ENCODE measurements around the gene ACOX3. TPM values are rescaled to one million over a fixed set of nuclear protein-coding genes. Genes with fewer than 3 reads are reported as not detected.

The ACOX3 gene
- total RNA-seq, 1 experiment from 2014 or later, result 20.0 TPM

DNA sequence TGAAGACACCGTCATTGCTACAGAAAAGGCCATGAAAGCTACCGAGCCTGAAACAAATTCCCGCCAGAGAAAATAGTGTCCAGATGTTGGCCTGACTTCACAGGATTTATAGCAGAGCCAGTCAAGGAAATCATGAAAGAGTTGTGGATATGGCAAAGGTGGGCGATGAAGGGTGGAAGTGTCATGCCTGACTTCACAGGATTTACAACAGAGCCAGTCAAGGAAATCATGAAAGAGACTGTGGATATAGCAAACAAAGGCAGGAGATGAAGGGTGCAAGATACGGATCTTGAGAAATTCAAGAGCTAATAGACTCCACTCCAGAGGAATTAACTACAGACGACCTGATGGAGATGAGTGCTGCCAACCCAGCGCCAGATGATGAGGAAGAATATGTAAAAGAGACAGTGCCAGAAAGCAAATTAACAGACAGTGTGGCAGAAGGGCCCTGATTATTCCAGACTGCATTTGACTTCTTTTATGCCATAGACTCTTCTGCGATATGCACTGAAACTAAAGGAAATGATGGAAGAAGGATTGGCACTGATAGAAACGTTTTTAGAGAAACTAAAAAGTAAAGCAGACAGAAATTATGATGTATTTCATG, 17.2 kb upstream of the ACOX3 start:
- Histone ChIP-seq H3K27ac (no peak overlapping the region), H3K4me1 (no peaks in the 10 kb centered on the region), H3K36me3 (peaks cover 37% of the 10 kb centered on the region), H3K9me3 (replicated peaks) (no peaks in the 10 kb centered on the region), H3K4me3 (no peak overlapping the region), H3K27me3 (no peaks in the 10 kb centered on the region)
- no peak for DNase-seq

DNA sequence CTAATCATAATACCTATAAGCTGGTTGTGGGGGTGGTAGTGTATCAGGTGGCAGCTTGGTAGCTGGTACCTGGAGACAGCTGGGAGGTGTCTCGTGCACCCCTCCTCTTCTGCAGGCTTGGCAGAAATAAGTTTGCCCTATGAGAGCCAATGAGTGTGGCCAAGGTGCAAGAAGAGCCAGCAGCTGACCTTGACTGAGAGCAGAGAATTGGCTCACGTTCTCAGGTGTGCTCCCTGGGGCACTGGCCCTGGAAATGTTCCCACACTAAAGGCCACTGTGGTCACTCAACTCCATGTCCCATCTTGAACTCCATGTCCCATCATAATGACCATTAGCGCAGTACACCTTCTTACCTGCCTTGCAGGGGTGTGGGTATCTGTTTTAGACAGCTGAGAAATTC, 13.4 kb upstream of the ACOX3 start:
- Histone ChIP-seq H3K9me3 (replicated peaks) (no peaks in the 10 kb centered on the region), H3K4me1 (no peaks in the 10 kb centered on the region), H3K36me3 (peaks cover 57% of the 10 kb centered on the region), H3K27me3 (no peaks in the 10 kb centered on the region), H3K27ac (no peak overlapping the region), H3K4me3 (no peak overlapping the region)
- DNase-seq, result no peak

DNA sequence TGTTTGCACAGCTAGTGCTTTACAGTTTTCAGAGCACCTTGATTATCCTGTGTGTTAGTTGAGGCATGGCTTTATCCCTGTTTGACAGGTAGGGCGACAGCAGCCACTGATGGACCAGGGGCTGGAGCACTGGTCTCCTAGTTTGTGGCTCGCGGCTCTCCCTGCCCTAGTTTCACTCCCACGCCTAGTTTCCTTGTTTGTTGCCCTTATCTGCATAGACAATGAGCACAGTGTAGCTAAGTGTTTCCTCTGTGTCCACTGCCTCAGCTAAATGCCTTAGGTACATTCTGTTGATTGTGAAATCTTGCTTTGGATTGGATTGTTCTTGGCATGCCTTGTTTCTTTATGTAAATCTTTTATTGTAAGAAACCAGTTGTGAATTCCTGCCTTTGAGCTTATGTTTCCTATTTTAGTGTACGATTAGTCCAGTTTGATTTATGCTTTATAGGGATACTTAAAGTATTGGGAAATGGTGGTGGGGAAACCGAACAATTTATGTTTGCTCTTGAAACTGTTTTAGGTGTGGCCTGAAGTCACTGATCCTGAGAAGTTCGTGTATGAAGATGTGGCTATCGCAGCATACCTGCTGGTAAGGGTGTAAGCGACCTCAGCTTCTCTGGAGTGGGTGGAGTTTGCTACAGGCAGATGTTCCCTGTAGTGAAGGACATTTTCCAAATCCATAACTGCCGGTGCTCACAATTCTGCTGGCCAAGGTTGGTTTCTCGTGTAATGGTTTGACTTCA, 11.1 kb upstream of the ACOX3 start:
- Histone ChIP-seq H3K4me3 (no peak overlapping the region), H3K36me3 (peaks cover 54% of the 10 kb centered on the region), H3K27me3 (no peaks in the 10 kb centered on the region), H3K9me3 (replicated peaks) (no peaks in the 10 kb centered on the region), H3K27ac (no peak overlapping the region), H3K4me1 (no peaks in the 10 kb centered on the region)
- no peak for DNase-seq

DNA sequence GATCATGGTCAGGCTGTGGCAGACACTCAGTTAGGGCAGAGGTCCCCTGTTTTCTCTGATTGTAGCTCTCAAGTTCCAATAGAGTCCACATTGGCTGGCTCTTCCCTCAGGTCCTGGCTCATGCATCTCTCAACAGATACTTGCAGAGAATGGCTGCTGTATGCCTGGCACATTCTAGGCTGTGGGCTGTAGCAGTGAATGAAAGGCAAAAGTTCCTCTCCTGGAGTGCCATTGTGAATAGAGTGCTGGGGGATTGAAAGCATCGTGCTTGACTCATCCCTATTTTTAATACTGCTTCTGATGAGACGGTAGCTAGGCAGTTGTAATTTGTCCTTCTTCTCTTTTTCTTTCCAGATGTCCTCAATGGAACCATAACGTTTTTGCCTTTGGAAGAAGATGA, 5.6 kb upstream of the ACOX3 start:
- Histone ChIP-seq H3K36me3 (peaks cover 16% of the 10 kb centered on the region), H3K4me1 (peaks cover 5% of the 10 kb centered on the region; the same call in 1 of the 2 replicates), H3K27me3 (no peaks in the 10 kb centered on the region), H3K4me3 (no peak overlapping the region), H3K27ac (no peak overlapping the region), H3K9me3 (replicated peaks) (no peaks in the 10 kb centered on the region)
- DNase-seq, result no peak

DNA sequence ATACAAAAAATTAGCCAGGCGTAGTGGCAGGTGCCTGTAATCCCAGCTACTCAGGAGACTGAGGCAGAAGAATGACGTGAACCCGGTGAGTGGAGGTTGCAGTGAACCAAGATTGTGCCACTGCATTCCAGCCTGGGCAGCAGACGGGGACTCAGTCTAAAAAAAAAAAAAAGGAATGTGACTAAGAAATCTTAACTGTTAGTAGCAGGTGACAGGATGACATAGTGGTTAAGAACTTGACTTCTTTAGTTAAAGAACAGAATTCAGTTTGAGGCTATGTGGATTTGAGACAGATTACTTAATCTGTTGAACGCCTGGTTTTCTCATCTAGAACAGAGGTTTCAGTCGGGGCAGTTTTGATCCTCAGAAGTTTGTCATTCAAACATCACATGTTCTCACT, 3.3 kb upstream of the ACOX3 start:
- H3K4me3 ChIP-seq, result no peak overlapping the region
- H3K9me3 ChIP-seq (replicated peaks), result no peaks in the 10 kb centered on the region
- peaks cover 5% of the 10 kb centered on the region; the same call in 1 of the 2 replicates for H3K4me1 ChIP-seq
- H3K36me3 ChIP-seq, result peaks cover 9% of the 10 kb centered on the region
- DNase-seq, result no peak
- H3K27me3 ChIP-seq, result no peaks in the 10 kb centered on the region
- no peak overlapping the region for H3K27ac ChIP-seq

DNA sequence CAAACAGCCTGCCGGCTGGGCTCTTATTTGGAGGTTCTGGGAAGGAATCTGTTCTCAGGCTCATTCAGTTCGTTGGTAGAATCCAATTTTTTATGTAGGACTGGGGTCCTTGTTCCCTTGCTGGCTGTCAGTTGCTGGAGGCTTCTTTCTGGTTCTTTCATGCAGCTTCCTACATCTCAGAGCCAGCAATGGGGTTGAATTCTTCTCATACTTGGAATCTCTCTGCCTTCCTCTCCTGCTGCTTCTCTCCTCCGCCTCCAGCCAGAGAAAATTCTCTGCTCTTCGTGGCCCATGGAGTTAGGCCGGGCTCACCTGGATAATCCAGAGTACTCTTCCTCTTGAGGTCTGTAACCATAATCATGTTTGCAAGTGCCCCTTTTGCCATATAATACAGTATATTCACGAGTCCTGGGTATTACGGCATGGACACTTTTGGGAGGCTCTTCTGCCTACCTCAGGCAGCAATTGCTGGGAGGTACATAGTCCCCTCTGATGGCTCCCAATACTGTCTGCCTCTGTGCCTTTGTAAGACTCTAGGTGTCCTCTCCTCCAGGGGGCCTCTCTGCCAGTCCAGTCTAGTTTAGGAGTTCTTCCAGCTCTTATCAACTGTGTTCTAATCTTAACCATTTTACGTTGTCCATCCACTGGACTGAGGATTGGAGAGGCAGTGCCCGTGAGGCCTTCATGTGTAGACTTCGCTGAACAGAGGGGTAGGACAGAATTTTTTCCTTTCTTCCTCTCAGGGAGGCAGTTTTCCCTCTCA, 2.3 kb upstream of the ACOX3 start:
- peaks cover 5% of the 10 kb centered on the region; the same call in 1 of the 2 replicates for H3K4me1 ChIP-seq
- no peaks in the 10 kb centered on the region for H3K9me3 ChIP-seq (replicated peaks)
- H3K36me3 ChIP-seq, result peaks cover 9% of the 10 kb centered on the region
- no peaks in the 10 kb centered on the region for H3K27me3 ChIP-seq
- no peak overlapping the region for H3K4me3 ChIP-seq
- no peak for DNase-seq
- no peak overlapping the region for H3K27ac ChIP-seq

DNA sequence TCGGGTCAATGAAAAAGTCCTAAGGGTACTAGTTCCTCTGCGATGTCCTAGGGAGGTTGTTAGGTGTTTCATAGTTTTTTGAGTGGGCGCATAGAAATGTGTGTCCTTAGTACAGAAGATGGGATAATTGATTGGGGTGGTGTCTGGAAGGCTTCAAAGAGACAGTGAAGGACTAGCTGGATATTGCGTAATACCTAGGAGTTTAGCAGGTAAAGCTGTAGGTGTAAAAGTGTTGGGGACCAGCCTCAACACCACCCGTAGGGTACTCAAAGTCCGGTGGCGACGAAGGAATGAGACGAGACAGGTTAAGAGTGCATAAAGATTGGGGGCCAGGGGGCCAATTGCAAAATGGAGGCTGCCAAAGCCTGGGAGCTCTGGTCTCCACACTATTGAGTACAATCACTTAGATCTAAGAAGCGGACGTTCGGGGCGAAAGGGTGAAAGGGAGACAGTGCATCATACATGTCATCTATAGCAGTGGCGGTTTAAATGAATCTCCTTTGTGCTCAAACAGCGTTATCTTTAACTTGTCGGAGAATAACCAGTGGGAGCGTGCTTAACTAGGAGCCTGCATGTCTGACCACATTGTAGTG, 1.1 kb upstream of the ACOX3 start:
- no peaks in the 10 kb centered on the region for H3K9me3 ChIP-seq (replicated peaks)
- DNase-seq, result no peak
- no peak overlapping the region for H3K27ac ChIP-seq
- H3K36me3 ChIP-seq, result peaks cover 6% of the 10 kb centered on the region
- peak overlapping the region; percentile 86 for H3K4me3 ChIP-seq
- no peaks in the 10 kb centered on the region for H3K27me3 ChIP-seq
- peaks cover 5% of the 10 kb centered on the region; the same call in 1 of the 2 replicates for H3K4me1 ChIP-seq

DNA sequence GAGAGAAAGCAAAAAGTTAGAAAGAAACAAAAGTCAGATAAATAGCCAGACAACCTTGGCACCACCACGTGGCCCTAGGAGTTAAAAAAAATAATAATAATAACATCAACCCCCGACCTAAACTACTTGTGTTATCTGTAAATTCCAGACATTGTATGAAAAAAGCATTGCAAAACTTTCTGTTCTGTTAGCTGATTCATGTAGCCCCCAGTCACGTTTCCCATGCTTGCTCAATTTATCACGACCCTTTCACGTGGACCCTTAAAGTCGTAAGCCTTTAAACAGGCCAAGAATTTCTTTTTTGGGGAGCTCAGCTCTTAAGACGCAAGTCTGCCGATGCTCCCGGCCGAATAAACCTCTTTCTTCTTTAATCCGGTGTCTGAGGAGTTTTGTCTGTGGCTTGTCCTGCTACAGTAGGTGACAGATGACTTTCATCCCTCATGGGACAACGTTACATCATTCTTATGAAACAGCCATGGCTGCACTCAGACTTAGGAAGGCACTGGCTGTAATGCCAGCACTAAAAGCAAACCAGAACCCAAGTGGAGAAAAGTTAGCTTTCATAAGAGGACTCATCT, 520 bp downstream of the ACOX3 start:
- DNase-seq, result peak in 1 of 2 experiments; percentile 25
- no peaks in the 10 kb centered on the region for H3K9me3 ChIP-seq (replicated peaks)
- peak overlapping the region; percentile 67 for H3K27ac ChIP-seq
- H3K4me1 ChIP-seq, result peaks cover 5% of the 10 kb centered on the region; the same call in 1 of the 2 replicates
- H3K36me3 ChIP-seq, result no peaks in the 10 kb centered on the region
- peak overlapping the region; percentile 86 for H3K4me3 ChIP-seq
- H3K27me3 ChIP-seq, result no peaks in the 10 kb centered on the region

DNA sequence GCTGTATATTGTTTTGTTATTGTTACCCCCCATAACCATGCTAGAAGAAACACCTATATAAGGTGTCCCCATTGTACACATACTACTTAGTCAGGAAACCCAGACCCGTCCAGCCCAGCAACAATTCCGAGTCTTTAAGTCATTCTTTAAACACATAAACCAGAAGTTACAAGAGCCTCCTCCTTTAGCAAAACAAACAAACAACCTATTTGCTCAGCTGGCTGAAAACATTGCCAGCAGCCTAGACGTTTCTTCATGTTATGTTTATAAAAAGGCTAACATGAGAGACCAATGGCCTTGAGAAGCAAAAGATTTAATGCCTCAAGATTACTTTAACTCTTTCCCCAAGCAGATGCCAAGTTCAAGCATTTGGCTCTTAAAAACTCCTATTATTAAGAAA, 1.4 kb downstream of the ACOX3 start:
- H3K4me3 ChIP-seq, result no peak overlapping the region
- H3K4me1 ChIP-seq, result peaks cover 5% of the 10 kb centered on the region; the same call in 1 of the 2 replicates
- no peaks in the 10 kb centered on the region for H3K9me3 ChIP-seq (replicated peaks)
- DNase-seq, result no peak
- H3K27me3 ChIP-seq, result no peaks in the 10 kb centered on the region
- no peak overlapping the region for H3K27ac ChIP-seq
- H3K36me3 ChIP-seq, result no peaks in the 10 kb centered on the region

DNA sequence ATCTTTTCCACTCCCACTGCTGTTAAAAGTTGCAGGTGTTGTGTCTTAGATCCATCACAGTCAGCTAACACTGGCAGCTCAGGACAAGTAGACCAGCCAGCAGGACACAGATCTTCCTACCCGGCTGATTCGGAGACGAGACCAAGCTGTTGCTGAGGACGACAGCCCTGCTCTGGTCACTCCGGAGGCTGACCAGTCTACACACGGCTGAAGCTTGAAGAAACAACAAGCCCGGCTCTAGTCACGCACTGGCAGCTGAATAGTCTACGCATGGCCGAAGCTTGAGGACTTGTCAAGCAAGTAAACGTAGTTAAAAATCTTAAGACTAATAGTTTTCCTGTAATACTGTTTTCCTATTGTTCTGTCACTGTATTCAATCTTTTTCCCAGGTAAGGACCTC, 1.8 kb downstream of the ACOX3 start:
- Histone ChIP-seq H3K27ac (no peak overlapping the region), H3K27me3 (no peaks in the 10 kb centered on the region), H3K36me3 (no peaks in the 10 kb centered on the region), H3K9me3 (replicated peaks) (no peaks in the 10 kb centered on the region), H3K4me1 (peaks cover 5% of the 10 kb centered on the region; the same call in 1 of the 2 replicates), H3K4me3 (no peak overlapping the region)
- no peak for DNase-seq

DNA sequence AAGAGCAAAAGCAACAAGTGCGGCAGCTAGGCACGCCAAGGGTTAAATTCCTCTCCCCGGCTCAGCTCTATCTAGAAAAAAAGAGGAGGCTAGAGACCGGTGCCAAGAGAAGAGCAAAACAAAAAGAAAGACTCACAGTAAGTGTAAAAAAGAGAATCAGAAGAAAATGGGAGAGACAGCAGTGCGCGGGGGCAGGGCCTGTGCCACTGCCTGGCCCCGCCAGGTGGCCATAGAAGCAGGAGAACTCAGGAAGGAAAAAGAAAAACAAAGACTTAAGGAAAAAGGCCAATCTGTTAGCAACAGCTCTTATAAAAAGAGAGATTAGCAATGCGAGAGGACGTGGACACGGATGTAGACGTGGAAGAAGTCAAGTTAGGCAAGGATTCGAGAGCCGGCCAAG, 3.2 kb downstream of the ACOX3 start:
- H3K4me1 ChIP-seq, result peaks cover 5% of the 10 kb centered on the region; the same call in 1 of the 2 replicates
- no peaks in the 10 kb centered on the region for H3K27me3 ChIP-seq
- DNase-seq, result no peak
- no peak overlapping the region for H3K27ac ChIP-seq
- no peak overlapping the region for H3K4me3 ChIP-seq
- H3K9me3 ChIP-seq (replicated peaks), result no peaks in the 10 kb centered on the region
- no peaks in the 10 kb centered on the region for H3K36me3 ChIP-seq

DNA sequence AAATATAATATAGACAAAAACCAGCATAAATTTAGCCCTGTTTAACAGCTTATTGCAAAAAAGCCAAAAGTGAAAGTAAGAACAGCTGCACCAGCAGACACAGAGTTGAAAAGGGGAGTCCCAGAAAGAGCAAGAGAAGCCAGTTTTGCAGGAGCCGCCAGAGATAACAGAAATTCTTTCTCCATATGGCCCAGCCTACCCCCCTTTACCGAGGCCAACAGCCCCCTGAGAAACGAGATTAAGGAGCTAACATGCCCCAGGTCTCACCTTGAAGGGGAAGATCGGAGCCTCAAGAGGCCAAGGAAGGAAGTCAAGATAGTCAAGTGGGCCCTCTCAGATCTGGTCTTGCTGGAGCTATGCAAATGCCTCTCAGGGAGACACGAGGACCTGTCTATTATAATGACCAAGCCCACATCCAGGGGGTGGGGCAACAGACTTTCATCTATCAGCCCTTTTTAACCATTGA, 4.8 kb downstream of the ACOX3 start:
- H3K27ac ChIP-seq, result no peak overlapping the region

DNA sequence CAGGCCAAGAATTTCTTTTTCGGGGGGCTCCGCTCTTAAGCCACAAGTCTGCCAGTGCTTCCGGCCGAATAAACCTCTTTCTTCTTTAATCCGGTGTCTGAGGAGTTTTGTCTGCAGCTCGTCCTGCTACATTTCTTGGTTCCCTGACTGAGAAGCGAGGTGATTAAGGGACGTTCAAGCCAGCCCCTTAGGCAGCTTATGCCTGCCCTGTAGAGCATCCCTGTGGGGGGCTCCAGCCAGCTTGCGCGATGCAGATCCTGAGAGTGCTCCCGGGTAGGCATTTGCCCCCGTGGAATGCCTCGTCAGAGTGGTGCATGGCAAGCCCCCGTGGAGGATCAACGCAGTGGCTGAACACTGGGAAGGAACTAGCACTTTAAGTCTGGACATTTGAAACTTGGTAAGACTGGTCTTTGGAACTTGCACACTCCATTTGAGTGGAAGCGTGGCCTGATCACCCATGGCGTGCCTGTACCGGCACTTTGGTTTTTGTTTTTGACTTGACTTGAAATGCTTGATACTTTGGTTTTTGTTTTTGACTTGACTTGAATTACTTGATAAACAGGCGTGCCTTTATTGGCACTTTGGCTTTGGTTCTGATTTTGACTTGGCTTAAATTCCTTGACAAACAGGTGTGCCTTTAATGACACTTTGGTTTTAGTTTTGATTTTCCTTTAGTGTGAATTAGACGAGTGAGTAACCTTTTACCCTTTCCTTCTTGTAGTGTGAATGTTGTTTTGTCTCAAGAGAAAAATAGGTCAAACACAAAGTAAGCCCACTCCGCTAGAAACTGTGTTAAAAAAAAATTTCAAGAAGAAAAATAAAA, 6.1 kb downstream of the ACOX3 start:
- Histone ChIP-seq H3K36me3 (no peaks in the 10 kb centered on the region), H3K9me3 (replicated peaks) (no peaks in the 10 kb centered on the region), H3K4me1 (no peaks in the 10 kb centered on the region), H3K4me3 (no peak overlapping the region), H3K27ac (no peak overlapping the region), H3K27me3 (no peaks in the 10 kb centered on the region)
- DNase-seq, result no peak

More for the DNA sequence above, 4.8 kb downstream of the ACOX3 start:
- Histone ChIP-seq H3K4me1 (no peaks in the 10 kb centered on the region), H3K9me3 (replicated peaks) (no peaks in the 10 kb centered on the region), H3K27me3 (no peaks in the 10 kb centered on the region), H3K36me3 (no peaks in the 10 kb centered on the region), H3K4me3 (no peak overlapping the region)
- no peak for DNase-seq

DNA sequence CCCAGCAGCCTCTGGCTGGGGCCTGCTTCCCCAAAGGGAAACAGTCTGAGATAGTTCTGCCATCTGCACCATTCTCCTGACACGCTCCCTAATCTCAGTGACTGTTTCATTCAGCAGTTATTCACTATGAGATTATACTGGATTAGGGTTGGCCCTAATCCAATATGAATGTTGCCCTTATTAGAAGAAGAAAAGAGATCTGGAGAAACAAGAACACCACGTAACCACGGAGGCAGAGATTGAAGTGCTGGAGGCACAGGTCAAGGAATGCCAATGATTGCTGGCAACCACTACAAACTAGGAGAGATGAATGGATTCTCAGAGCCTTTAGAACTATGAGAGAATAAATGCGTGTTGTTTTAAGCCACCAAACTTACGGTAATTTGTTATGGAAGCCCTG, 7.4 kb downstream of the ACOX3 start:
- no peak for DNase-seq
- H3K27ac ChIP-seq, result no peak overlapping the region
- no peaks in the 10 kb centered on the region for H3K4me1 ChIP-seq
- H3K9me3 ChIP-seq (replicated peaks), result no peaks in the 10 kb centered on the region
- H3K4me3 ChIP-seq, result no peak overlapping the region
- H3K36me3 ChIP-seq, result no peaks in the 10 kb centered on the region
- no peaks in the 10 kb centered on the region for H3K27me3 ChIP-seq

Data from SJCRH30 (cell line).